Measurements from ENCODE around the gene MLYCD.

MLYCD gene

DNA sequence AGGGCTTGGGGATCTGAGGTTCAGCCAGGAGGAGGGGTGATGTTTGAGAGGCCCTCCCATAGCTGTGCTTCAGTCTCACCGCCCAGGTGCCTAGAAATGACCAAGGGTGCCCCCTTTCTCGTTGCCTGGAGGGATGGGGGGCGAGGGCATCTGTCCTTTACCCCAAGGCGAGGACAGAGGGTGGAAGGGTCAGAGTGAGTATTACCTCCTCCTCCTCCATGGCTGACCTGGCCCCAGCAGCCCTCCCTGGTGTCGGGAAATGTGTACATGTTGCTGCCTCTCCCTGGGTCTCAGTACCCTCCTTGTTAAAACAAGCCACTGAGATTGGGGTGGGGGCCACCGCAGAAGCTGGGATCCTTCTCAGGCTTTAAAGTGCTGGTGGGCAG is 71.5 kb downstream of the MLYCD start:
- no peak for DNase-seq (ENCODE audit: low spot score)

DNA sequence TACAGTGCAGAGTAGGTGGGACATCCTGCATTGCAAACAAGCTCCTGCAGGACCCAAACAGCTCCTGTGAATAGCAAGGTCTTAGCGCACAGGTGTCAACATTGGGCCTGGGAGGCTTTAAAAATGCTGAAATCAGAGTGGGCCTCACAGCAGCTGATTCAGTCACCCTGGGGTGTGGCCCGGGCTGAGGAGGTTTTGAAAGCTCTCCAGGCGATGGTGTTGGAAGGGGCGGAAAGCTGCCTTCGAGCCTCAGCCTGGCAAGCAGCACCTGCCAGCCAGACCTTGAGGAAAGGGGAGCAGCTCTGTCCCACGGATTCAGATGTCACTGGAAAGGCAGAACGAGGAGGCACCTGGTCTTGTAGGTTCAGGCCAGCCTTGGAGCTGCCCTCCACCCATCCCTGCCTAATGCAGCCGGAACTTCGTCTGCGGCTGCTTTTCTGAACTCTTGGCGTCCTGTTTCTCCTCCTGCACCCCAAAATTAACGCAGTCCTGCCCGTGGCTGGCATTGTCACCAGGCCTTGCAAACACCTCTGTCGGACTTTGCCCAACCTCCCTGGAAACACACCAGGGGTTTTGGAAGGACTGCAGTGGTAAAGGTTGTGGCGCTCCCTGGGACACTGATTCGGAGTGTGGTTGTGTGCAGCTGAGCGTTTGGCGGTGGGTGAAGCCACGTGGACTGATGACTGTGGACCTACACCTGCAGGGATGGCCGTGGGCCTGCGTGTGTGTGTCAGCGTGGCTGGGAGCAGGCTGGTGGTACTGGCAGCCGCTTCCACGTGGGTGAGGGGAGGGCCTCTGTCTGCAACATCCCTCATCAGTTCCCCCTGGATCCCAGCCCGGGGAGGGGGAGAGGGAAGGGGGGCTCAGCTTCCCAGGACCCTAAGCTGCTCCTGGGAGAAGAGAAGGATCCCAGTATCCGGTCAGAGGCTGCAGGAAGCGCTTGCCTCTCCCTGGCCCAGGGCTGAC is 72.5 kb downstream of the MLYCD start:
- DNase-seq (ENCODE audit: low spot score), result no peak

DNA sequence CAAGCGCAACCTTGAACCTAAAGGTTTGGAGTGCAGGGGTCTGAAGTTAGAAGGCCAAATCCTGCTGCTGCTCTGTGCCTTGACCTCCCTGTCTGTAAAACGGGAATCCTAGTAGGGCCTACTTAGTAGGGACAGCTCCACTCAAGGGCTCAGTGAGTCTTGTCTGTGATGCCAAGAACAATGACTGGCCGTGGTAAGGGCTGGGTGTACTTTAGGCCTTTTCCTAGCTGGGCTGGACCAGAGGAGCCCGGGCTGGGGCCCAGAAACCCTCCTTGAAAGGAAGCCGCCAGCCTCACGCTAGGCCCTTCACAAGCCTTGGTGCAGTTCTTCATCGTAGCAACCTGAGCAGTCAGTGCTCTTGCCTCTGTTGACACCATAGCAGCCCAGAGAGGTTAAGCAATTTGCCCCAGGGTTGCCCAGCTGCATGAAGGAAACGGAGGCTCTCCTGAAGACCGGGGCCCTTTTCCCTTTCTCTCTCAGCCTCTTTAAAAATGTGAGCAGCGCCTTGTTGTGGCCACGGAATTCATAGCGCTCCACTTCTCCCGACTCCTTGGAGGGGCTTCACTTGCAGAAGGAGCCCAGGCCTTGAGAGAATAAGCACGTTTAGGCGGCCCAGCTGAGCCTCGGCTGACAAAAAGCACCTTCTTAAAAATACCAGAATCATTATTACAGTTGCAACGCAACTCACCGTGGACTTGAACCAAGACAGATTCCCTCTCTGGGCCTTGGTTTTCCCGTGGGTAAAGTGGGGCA is 73.5 kb downstream of the MLYCD start:
- DNase-seq (ENCODE audit: low spot score), result no peak

DNA sequence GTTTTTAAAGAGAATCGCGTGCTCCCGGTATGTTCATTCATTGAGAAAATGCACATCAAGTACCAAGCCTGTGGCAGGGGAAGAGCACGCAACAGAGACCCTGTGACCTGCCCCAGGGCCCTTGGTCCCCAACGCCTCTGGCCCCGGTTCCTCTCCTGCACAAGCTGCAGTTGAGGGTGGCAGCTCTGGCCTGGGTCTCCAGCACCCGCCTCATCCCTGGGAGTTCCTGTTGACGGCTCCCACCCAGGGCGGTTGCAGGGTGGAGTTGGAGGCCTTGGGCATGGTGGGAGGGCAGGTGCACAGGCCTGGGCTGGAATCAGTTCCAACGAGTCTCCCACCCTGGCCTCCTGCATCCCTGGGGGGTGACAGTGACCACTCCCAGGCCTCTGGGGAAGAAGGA is 74.2 kb downstream of the MLYCD start:
- DNase-seq (ENCODE audit: low spot score), result no peak

DNA sequence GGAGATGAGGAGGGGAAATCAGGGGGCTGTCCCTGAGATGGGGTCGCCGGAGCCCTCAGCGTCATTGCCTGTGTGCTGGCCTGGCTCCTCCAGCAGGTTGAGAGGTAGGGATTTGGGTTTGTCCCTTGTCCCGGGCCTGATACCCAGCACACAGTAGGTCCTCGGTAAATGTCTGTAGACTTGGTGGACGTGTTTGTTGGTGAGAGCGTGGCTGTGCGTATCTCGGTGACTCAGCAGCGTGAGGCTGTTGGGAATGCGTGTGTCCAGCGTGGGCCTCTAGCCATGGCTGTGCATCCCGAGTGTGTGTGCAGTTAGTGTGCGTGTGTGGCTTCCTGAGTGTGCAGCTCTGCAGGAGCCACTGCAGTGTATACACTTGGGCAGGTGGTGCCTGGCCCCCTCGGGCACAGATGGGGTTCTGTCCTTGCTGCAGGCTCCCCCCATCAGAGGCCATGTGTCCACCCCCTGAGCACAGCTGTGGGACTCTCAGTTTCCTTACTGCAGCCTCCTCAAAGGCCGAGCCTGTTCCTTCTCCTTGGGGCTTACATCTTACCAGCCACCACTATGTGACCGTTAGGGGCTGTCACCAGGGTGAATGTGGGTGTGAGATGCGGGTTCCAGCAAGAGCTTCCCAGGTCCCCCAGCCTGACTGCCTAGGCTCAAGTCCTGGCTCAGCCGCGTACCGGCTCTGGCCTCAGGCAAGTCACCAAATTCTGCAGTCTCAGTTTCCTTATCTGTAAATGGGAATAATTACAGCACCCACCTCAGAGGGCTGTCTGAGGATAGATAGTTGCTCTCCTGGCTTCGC is 74.9 kb downstream of the MLYCD start:
- DNase-seq (ENCODE audit: low spot score), result no peak

DNA sequence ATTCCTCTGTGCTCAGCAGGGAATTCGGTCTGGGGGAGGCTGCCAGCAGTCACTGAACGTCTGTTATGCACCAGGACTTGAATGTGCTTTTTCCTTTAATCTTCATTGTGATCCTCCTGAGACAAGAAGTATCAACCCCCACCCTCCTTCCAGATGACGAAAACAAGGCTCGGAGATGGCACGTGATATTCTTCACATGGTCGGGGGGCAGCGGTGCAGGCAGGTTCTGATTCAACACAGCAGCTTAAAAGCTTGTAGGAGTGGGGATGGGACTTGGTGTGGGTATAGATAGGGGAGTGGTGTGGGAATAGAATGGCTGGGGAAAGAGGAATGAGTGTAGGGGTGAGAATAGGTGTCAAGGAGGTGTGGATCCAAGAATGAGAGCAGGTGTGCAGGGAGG is 75.6 kb downstream of the MLYCD start:
- DNase-seq (ENCODE audit: low spot score), result no peak

DNA sequence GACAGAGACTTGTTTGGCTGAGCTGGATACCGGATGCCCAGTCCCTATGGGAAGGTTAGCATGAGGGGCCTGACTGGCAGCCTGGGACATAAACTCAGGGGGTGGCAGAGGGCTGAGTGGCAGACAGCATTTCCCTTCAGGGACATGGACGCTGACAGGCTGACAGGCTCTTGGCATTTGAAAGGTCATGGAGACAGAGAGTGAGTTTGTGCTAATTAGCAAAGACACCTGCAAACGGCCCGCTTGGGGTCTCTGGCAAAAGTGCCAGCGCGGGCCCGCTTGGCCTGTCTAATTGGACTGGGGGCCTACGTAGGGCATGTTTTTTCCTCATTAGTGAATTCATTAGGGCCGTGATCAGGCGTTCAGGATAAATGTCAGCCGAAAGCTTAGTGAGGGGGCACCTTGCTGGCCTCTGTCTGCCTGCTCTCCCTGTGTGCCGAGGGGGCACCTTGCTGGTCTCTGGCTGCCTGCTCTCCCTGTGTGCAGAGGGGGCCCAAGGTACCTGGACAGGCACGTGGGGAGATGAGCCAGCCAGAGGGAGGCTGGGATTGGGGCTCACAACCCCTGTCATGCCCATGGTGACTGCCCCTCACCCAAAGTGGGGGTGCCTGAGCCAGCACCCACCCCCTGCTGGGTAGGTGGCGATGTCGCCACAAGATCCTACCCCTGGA is 76.8 kb downstream of the MLYCD start:
- no peak for DNase-seq (ENCODE audit: low spot score)
